Loucy (cell line): Measurements from ENCODE around the gene POU4F1.

Experiments
- H2AFZ ChIP-seq: fragments of 200-600 bp; sonication (generic); 2 replicates; pipeline ENCODE4 v1.6.0; 2016; ENCODE audit warnings: antibody characterized with exemption, mild to moderate bottlenecking, low read length, moderate library complexity
- H3F3A ChIP-seq: fragments of 200-600 bp; 2 replicates; pipeline ENCODE4 v1.6.0; 2016; ENCODE audit warnings: antibody characterized with exemption, low read depth, mild to moderate bottlenecking
- H3K27me3 ChIP-seq: fragments of 200-600 bp; sonication (generic); 2 replicates; pipeline ENCODE4 v1.6.1; 2014; ENCODE audit warnings: low read length, mild to moderate bottlenecking; ENCODE audit not compliant: insufficient read depth, poor library complexity, severe bottlenecking
- H3K36me3 ChIP-seq: fragments of 200-600 bp; sonication (generic); 2 replicates; pipeline ENCODE4 v1.6.1; 2016; ENCODE audit warnings: low read length; ENCODE audit not compliant: insufficient read depth
- H3K4me1 ChIP-seq: fragments of 200-600 bp; sonication (generic); 2 replicates; pipeline ENCODE4 v1.5.1; 2014; ENCODE audit warnings: low read length, mild to moderate bottlenecking; ENCODE audit not compliant: insufficient read depth, poor library complexity, severe bottlenecking
- H3K4me2 ChIP-seq: fragments of 200-600 bp; sonication (generic); 2 replicates; pipeline ENCODE4 v1.6.0; 2014; ENCODE audit warnings: antibody characterized with exemption, low read length, low read depth, mild to moderate bottlenecking; ENCODE audit not compliant: poor library complexity, severe bottlenecking
- H3K4me3 ChIP-seq: fragments of 200-600 bp; sonication (generic); 2 replicates; pipeline ENCODE4 v1.5.1; 2014; ENCODE audit warnings: low read length, mild to moderate bottlenecking, mixed read lengths; ENCODE audit not compliant: poor library complexity, severe bottlenecking
- H3K79me2 ChIP-seq: fragments of 200-600 bp; sonication (generic); 2 replicates; pipeline ENCODE4 v1.6.1; 2014; ENCODE audit warnings: low read length; ENCODE audit not compliant: insufficient read depth
- H3K9ac ChIP-seq: fragments of 200-600 bp; sonication (generic); 2 replicates; pipeline ENCODE4 v1.6.0; 2014; ENCODE audit warnings: mild to moderate bottlenecking, low read depth, low read length, moderate library complexity; ENCODE audit not compliant: poor library complexity, severe bottlenecking
- H3K9me2 ChIP-seq: fragments of 200-600 bp; sonication (generic); replicated peaks from 2 replicates; pipeline ENCODE4 v1.6.1; 2016; ENCODE audit warnings: low read depth, low read length, mixed read lengths
- H3K9me3 ChIP-seq: fragments of 200-600 bp; sonication (generic); 2 replicates; pipeline ENCODE4 v1.6.1; 2014; ENCODE audit warnings: mild to moderate bottlenecking, antibody characterized with exemption, low read length, low read depth; ENCODE audit not compliant: insufficient read depth
- H4K20me1 ChIP-seq: fragments of 200-600 bp; sonication (generic); 2 replicates; pipeline ENCODE4 v1.6.0; 2014; ENCODE audit warnings: antibody characterized with exemption, low read length, mild to moderate bottlenecking; ENCODE audit not compliant: insufficient read depth, poor library complexity, severe bottlenecking
- CTCF ChIP-seq: fragments of 200-600 bp; sonication (generic); conservative IDR thresholded peaks from 2 replicates; pipeline ENCODE4 v1.5.1; 2014; ENCODE audit warnings: mild to moderate bottlenecking, antibody characterized with exemption, low read length
- EZH2phosphoT487 ChIP-seq: fragments of 200-600 bp; IDR thresholded peaks from 2 replicates; pipeline ENCODE4 v1.6.1; 2018; ENCODE audit warnings: antibody characterized with exemption, mild to moderate bottlenecking, moderate library complexity, borderline replicate concordance

POU4F1 gene

GRCh38 chr13:78596736-78597601 lies 6.4 kb downstream of the POU4F1 start:
- no peak overlapping the region for H3K4me2 ChIP-seq
- H3K9ac ChIP-seq, result no peak overlapping the region

DNA sequence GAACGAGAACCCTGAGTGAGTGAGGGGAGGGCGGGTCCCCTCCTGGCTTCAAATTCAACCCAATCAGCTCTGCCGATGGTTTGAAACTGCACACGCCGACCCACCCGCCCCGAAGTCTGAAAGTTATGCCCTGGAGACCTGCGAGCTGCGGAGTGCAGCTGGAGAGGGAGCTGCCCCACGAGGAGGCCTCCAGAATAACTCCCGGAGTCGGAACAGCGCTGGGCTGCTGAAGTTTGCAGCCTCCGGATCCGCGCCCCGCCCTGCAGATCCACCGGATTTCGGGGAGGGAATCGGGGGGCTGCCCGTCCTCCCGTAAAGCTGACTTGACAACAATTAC lies 7.0 kb downstream of the POU4F1 start:
- H3K9me3 ChIP-seq, result no peaks in the 10 kb centered on the region
- H3F3A ChIP-seq, result no peaks in the 10 kb centered on the region
- peaks cover 5% of the 10 kb centered on the region for H3K27me3 ChIP-seq
- H3K9ac ChIP-seq, result no peak overlapping the region
- H3K9me2 ChIP-seq, result no peaks in the 10 kb centered on the region
- no peak overlapping the region for H2AFZ ChIP-seq
- H3K4me1 ChIP-seq, result peaks cover 2% of the 10 kb centered on the region
- no peaks in the 10 kb centered on the region for H3K36me3 ChIP-seq
- no peak overlapping the region for H3K4me2 ChIP-seq
- no peak for TF ChIP-seq CTCF
- no peak for TF ChIP-seq EZH2phosphoT487
- no peaks in the 10 kb centered on the region for H3K79me2 ChIP-seq
- H4K20me1 ChIP-seq, result no peaks in the 10 kb centered on the region
- no peak overlapping the region for H3K4me3 ChIP-seq

More at GRCh38 chr13:78596736-78597601, 6.4 kb downstream of the POU4F1 start:
- Histone ChIP-seq H3K4me3 (no peak overlapping the region), H3K79me2 (no peaks in the 10 kb centered on the region), H3K27me3 (peaks cover 5% of the 10 kb centered on the region), H4K20me1 (no peaks in the 10 kb centered on the region), H3K9me2 (no peaks in the 10 kb centered on the region), H3F3A (no peaks in the 10 kb centered on the region), H3K36me3 (no peaks in the 10 kb centered on the region), H2AFZ (no peak overlapping the region), H3K4me1 (peaks cover 2% of the 10 kb centered on the region), H3K9me3 (no peaks in the 10 kb centered on the region)
- no peak for TF ChIP-seq EZH2phosphoT487
- TF ChIP-seq CTCF, result no peak

GRCh38 chr13:78595495-78596398 lies 7.6 kb downstream of the POU4F1 start:
- peaks cover 5% of the 10 kb centered on the region for H3K27me3 ChIP-seq
- no peaks in the 10 kb centered on the region for H3K9me2 ChIP-seq
- H3F3A ChIP-seq, result no peaks in the 10 kb centered on the region
- H3K9me3 ChIP-seq, result no peaks in the 10 kb centered on the region
- TF ChIP-seq CTCF, result no peak
- TF ChIP-seq EZH2phosphoT487, result no peak
- no peak overlapping the region for H2AFZ ChIP-seq
- no peak overlapping the region for H3K4me2 ChIP-seq
- no peaks in the 10 kb centered on the region for H3K79me2 ChIP-seq
- no peak overlapping the region for H3K4me3 ChIP-seq
- H3K36me3 ChIP-seq, result no peaks in the 10 kb centered on the region
- H3K4me1 ChIP-seq, result peaks cover 2% of the 10 kb centered on the region
- no peaks in the 10 kb centered on the region for H4K20me1 ChIP-seq
- H3K9ac ChIP-seq, result no peak overlapping the region
